HEK293 (cell line): ENCODE results near the gene TMEM191C.

Source experiments
- CTCF ChIA-PET: fragments of 350-600 bp; formaldehyde crosslinking; extraction: SDS; loops from one replicate; lab custom pipeline; 2021; ENCODE audit warnings: antibody characterized with exemption; lab: Yijun Ruan, JAX
- POLR2A ChIA-PET: fragments of 300-600 bp; formaldehyde crosslinking; extraction: SDS; loops from one replicate; lab custom pipeline; 2020; ENCODE audit warnings: antibody characterized with exemption, inconsistent platforms; lab: Yijun Ruan, JAX
- H3K27ac ChIP-seq: fragments of 200-500 bp; sonication (Bioruptor generic); 2 replicates; pipeline ENCODE4 v1.5.1; 2014; ENCODE audit warnings: low read depth, low read length, control low read depth, inconsistent platforms; ENCODE audit errors: extremely low read depth
- H3K36me3 ChIP-seq, 2 experiments: fragments of 200-500 bp in 1 of 2; sonication (Bioruptor generic) in 1 of 2; 1 replicate in 1 of 2; 2 replicates in 1 of 2; pipeline ENCODE4 v1.5.1; 2014 to 2017; ENCODE audit warnings: inconsistent platforms in 2 of 2, low read length in 2 of 2; ENCODE audit not compliant: control insufficient read depth in 2 of 2, insufficient read depth in 1 of 2
- H3K4me1 ChIP-seq: fragments of 200-500 bp; sonication (Bioruptor generic); 2 replicates; pipeline ENCODE4 v1.5.1; 2014; ENCODE audit warnings: mild to moderate bottlenecking, low read length, inconsistent platforms; ENCODE audit not compliant: control insufficient read depth, insufficient read depth
- H3K4me3 ChIP-seq: 2 replicates; pipeline ENCODE4 v1.5.1; 2011; ENCODE audit warnings: low read depth, mild to moderate bottlenecking, control low read depth, low read length, moderate library complexity
- H3K9me3 ChIP-seq: fragments of 200-500 bp; sonication (Bioruptor generic); 2 replicates; pipeline ENCODE4 v1.5.1; 2014; ENCODE audit warnings: low read depth, low read length, inconsistent platforms; ENCODE audit not compliant: control insufficient read depth, insufficient read depth
- HOXC10 ChIP-seq: sonication (generic); formaldehyde crosslinking; IDR thresholded peaks from 2 replicates; pipeline ENCODE4 v1.8.1; 2023; ENCODE audit warnings: mild to moderate bottlenecking, missing genetic modification reagents
- KLF8 ChIP-seq: fragments of 450-650 bp; formaldehyde crosslinking; IDR thresholded peaks from 2 replicates; pipeline ENCODE4 v1.5.1; 2016; ENCODE audit warnings: missing biosample characterization, missing genetic modification characterization
- OVOL3 ChIP-seq: fragments of 450-650 bp; formaldehyde crosslinking; IDR thresholded peaks from 2 replicates; pipeline ENCODE4 v1.5.1; 2016; ENCODE audit warnings: missing biosample characterization, missing genetic modification characterization
- YY2 ChIP-seq: fragments of 450-650 bp; formaldehyde crosslinking; IDR thresholded peaks from 2 replicates; pipeline ENCODE4 v1.5.1; 2016; ENCODE audit warnings: missing biosample characterization, missing genetic modification characterization
- ZNF146 ChIP-seq: fragments of 450-650 bp; formaldehyde crosslinking; IDR thresholded peaks from 2 replicates; pipeline ENCODE4 v1.5.1; 2016; ENCODE audit warnings: missing biosample characterization, missing genetic modification characterization
- ZNF202 ChIP-seq: fragments of 450-650 bp; formaldehyde crosslinking; IDR thresholded peaks from 2 replicates; pipeline ENCODE4 v1.5.1; 2016; ENCODE audit warnings: missing biosample characterization, missing genetic modification characterization, borderline replicate concordance
- ZNF239 ChIP-seq: fragments of 450-650 bp; formaldehyde crosslinking; IDR thresholded peaks from 2 replicates; pipeline ENCODE4 v1.5.1; 2016; ENCODE audit warnings: missing biosample characterization, missing genetic modification characterization
- ZNF274 ChIP-seq, 2 experiments: fragments of 200-500 bp in 1 of 2; fragments of 450-650 bp in 1 of 2; sonication (Bioruptor generic) in 1 of 2; formaldehyde crosslinking in 1 of 2; IDR thresholded peaks; 2 replicates each; pipeline versions ENCODE4 v1.5.1 to v1.6.1; 2014 to 2016; ENCODE audit warnings: borderline replicate concordance in 1 of 2, inconsistent platforms in 1 of 2, low read length in 1 of 2, missing biosample characterization in 1 of 2, missing genetic modification characterization in 1 of 2
- ZNF404 ChIP-seq: fragments of 450-650 bp; formaldehyde crosslinking; IDR thresholded peaks from 2 replicates; pipeline ENCODE4 v1.5.1; 2017; ENCODE audit warnings: missing biosample characterization, missing genetic modification characterization
- ZNF416 ChIP-seq: fragments of 450-650 bp; formaldehyde crosslinking; IDR thresholded peaks from 2 replicates; pipeline ENCODE4 v1.5.1; 2016; ENCODE audit warnings: missing biosample characterization, missing genetic modification characterization
- ZNF426 ChIP-seq: fragments of 450-650 bp; formaldehyde crosslinking; IDR thresholded peaks from 2 replicates; pipeline ENCODE4 v1.5.1; 2017; ENCODE audit warnings: missing biosample characterization, missing genetic modification characterization, mild to moderate bottlenecking, inconsistent platforms, moderate library complexity
- ZNF529 ChIP-seq: fragments of 450-650 bp; formaldehyde crosslinking; IDR thresholded peaks from 2 replicates; pipeline ENCODE4 v1.5.1; 2017; ENCODE audit warnings: missing genetic modification characterization, missing biosample characterization; ENCODE audit not compliant: insufficient replicate concordance
- ZNF585B ChIP-seq: fragments of 450-650 bp; formaldehyde crosslinking; IDR thresholded peaks from 2 replicates; pipeline ENCODE4 v1.5.1; 2016; ENCODE audit warnings: missing biosample characterization, missing genetic modification characterization
- ZNF664 ChIP-seq: fragments of 450-650 bp; formaldehyde crosslinking; IDR thresholded peaks from 2 replicates; pipeline ENCODE4 v1.5.1; 2016; ENCODE audit warnings: missing biosample characterization, missing genetic modification characterization
- ZSCAN16 ChIP-seq: fragments of 450-650 bp; formaldehyde crosslinking; IDR thresholded peaks from 2 replicates; pipeline ENCODE4 v1.5.1; 2016; ENCODE audit warnings: missing biosample characterization, missing genetic modification characterization
- TF ChIP-seq, protein P1 (sequence below): fragments of 450-650 bp; formaldehyde crosslinking; IDR thresholded peaks from 2 replicates; pipeline ENCODE4 v1.5.1; 2016; ENCODE audit warnings: missing biosample characterization, missing genetic modification characterization
- TF ChIP-seq, protein P2 (sequence below): fragments of 450-650 bp; formaldehyde crosslinking; IDR thresholded peaks from 2 replicates; pipeline ENCODE4 v1.5.1; 2016; ENCODE audit warnings: missing biosample characterization, missing genetic modification characterization
- TF ChIP-seq, protein P3 (sequence below): fragments of 450-650 bp; formaldehyde crosslinking; IDR thresholded peaks from 2 replicates; pipeline ENCODE4 v1.5.1; 2016; ENCODE audit warnings: missing biosample characterization, missing genetic modification characterization
- TF ChIP-seq, protein P4 (sequence below): fragments of 450-650 bp; formaldehyde crosslinking; IDR thresholded peaks from 2 replicates; pipeline ENCODE4 v1.5.1; 2017; ENCODE audit warnings: missing biosample characterization, missing genetic modification characterization
- TF ChIP-seq, protein P5 (sequence below): fragments of 450-650 bp; formaldehyde crosslinking; IDR thresholded peaks from 2 replicates; pipeline ENCODE4 v1.5.1; 2016; ENCODE audit warnings: missing biosample characterization, missing genetic modification characterization, borderline replicate concordance

Gene TMEM191C

DNA sequence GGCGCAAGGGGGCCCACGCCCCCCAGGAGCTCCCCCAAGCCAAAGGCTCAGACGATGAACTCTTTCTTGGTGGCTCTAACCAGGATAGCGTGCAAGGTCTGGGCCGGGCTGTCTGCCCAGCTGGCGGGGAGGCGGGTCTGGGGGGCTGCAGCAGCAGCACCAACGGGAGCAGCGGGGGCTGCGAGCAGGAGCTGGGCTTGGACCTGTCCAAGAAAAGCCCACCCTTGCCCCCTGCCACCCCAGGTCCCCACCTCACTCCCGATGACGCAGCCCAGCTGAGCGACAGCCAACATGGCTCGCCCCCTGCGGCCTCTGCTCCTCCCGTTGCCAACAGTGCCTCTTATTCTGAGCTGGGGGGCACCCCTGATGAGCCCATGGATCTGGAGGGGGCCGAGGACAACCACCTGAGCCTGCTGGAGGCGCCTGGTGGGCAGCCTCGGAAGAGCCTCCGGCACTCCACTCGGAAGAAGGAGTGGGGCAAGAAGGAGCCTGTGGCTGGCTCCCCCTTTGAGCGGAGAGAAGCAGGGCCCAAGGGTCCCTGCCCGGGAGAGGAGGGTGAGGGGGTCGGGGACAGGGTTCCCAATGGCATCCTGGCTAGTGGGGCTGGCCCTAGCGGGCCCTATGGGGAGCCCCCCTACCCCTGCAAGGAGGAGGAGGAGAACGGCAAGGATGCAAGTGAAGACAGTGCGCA is 21.6 kb upstream of the TMEM191C start (continued):
- no peak for TF ChIP-seq YY2 (tag by site-specific recombination)

DNA sequence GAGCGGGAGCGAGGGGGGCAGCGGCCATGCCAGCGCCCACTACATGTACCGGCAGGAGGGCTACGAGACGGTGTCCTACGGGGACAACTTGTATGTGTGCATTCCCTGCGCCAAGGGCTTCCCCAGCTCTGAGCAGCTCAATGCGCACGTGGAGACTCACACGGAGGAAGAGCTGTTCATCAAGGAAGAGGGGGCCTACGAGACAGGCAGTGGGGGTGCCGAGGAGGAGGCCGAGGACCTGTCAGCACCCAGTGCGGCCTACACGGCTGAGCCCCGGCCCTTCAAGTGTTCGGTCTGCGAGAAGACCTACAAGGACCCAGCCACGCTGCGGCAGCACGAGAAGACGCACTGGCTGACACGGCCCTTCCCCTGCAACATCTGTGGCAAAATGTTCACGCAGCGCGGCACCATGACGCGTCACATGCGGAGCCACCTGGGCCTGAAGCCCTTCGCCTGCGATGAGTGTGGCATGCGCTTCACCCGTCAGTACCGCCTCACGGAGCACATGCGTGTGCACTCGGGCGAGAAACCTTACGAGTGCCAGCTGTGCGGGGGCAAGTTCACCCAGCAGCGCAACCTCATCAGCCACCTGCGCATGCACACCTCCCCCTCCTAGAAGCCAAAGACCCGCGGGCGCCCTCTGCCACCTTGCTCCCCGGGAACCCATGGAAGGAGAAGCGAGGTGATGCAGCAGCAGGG is 20.9 kb upstream of the TMEM191C start:
- no peak for TF ChIP-seq ZNF239 (tag by site-specific recombination)
- TF ChIP-seq ZNF664 (tag by site-specific recombination), result no peak
- no peak for TF ChIP-seq ZNF585B
- no peak for TF ChIP-seq ZNF274 (IDR thresholded peaks at IDR 0.05; ENCODE audit: low read length)
- no peak for TF ChIP-seq ZNF274 (tag by site-specific recombination; IDR thresholded peaks at IDR 0.05; ENCODE audit: borderline replicate concordance)
- no peak for TF ChIP-seq ZNF529 (tag by site-specific recombination)
- H3K4me3 ChIP-seq, result no peak overlapping the region
- no peaks in the 10 kb centered on the region for H3K9me3 ChIP-seq
- peaks cover 0 to 47% of the 10 kb centered on the region in 2 experiments; a peak in 1 of 3 replicates for H3K36me3 ChIP-seq
- ChIA-PET POLR2A (no interaction called here), CTCF (interaction anchor here (0.6 kb wide), 1 partner anchor 171 kb away, joined by 3 read pairs; no protein-coding TSS in a partner anchor)
- no peak overlapping the region for H3K27ac ChIP-seq
- H3K4me1 ChIP-seq, result no peaks in the 10 kb centered on the region; the same call in 1 of the 2 replicates

DNA sequence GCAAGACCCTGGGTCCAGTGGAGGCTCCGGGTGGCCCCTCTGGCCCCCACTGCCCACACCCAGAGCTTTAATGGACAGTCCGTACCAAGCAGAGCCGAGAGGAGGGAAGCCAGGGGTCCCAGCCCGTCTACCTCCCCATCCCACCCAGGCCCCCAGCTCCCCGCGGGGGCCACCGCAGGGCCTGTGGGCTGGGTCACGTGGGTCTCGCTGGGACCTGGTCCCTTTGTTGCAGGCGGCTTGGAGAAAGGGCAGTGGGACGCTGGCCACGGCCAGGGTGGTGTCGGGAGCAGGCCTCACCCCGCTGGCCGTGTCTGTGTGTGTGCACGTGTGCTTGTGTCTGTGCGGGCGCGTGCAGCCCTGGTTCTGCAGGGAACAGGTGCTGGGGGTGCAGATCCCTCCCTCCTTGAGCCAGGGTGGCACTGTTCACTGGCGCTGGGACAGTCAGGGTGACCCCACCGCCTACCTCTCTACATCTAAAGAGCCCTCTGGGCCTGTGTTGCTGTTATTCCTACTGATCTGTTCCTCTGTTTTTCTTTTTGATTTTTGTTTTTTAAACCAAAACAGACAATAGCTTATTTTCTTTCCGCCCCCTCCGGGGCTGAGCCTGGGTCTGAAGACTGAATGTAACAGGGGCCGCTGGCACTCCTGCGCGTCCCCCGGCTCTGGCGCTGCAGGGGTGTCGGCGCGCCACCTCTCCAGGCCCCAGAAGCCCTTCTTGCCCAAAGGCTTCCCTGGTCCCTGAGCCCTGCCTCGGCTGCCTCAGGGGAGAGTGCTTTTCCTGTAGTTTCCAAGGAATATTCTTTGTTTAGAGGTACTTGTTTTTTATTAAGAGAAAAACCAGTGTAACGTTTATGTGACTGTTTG is 20.1 kb upstream of the TMEM191C start:
- ChIA-PET POLR2A (no interaction called here), CTCF (interaction anchor here (1.0 kb wide), 1 partner anchor 491 kb away, joined by 4 read pairs; no protein-coding TSS in a partner anchor)
- H3K36me3 ChIP-seq, result peaks cover 0 to 47% of the 10 kb centered on the region in 2 experiments; a peak in 1 of 3 replicates
- H3K4me3 ChIP-seq, result no peak overlapping the region
- H3K4me1 ChIP-seq, result no peaks in the 10 kb centered on the region; the same call in 1 of the 2 replicates
- H3K27ac ChIP-seq, result no peak overlapping the region
- H3K9me3 ChIP-seq, result no peaks in the 10 kb centered on the region
- TF ChIP-seq, protein P1, sequence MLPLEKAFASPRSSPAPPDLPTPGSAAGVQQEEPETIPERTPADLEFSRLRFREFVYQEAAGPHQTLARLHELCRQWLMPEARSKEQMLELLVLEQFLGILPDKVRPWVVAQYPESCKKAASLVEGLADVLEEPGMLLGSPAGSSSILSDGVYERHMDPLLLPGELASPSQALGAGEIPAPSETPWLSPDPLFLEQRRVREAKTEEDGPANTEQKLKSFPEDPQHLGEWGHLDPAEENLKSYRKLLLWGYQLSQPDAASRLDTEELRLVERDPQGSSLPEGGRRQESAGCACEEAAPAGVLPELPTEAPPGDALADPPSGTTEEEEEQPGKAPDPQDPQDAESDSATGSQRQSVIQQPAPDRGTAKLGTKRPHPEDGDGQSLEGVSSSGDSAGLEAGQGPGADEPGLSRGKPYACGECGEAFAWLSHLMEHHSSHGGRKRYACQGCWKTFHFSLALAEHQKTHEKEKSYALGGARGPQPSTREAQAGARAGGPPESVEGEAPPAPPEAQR (tag by site-specific recombination), result no peak
- TF ChIP-seq, protein P2, sequence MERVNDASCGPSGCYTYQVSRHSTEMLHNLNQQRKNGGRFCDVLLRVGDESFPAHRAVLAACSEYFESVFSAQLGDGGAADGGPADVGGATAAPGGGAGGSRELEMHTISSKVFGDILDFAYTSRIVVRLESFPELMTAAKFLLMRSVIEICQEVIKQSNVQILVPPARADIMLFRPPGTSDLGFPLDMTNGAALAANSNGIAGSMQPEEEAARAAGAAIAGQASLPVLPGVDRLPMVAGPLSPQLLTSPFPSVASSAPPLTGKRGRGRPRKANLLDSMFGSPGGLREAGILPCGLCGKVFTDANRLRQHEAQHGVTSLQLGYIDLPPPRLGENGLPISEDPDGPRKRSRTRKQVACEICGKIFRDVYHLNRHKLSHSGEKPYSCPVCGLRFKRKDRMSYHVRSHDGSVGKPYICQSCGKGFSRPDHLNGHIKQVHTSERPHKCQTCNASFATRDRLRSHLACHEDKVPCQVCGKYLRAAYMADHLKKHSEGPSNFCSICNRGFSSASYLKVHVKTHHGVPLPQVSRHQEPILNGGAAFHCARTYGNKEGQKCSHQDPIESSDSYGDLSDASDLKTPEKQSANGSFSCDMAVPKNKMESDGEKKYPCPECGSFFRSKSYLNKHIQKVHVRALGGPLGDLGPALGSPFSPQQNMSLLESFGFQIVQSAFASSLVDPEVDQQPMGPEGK (tag by site-specific recombination), result no peak
- TF ChIP-seq, protein P3, sequence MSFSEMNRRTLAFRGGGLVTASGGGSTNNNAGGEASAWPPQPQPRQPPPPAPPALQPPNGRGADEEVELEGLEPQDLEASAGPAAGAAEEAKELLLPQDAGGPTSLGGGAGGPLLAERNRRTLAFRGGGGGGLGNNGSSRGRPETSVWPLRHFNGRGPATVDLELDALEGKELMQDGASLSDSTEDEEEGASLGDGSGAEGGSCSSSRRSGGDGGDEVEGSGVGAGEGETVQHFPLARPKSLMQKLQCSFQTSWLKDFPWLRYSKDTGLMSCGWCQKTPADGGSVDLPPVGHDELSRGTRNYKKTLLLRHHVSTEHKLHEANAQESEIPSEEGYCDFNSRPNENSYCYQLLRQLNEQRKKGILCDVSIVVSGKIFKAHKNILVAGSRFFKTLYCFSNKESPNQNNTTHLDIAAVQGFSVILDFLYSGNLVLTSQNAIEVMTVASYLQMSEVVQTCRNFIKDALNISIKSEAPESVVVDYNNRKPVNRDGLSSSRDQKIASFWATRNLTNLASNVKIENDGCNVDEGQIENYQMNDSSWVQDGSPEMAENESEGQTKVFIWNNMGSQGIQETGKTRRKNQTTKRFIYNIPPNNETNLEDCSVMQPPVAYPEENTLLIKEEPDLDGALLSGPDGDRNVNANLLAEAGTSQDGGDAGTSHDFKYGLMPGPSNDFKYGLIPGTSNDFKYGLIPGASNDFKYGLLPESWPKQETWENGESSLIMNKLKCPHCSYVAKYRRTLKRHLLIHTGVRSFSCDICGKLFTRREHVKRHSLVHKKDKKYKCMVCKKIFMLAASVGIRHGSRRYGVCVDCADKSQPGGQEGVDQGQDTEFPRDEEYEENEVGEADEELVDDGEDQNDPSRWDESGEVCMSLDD, result no peak
- TF ChIP-seq, protein P4, sequence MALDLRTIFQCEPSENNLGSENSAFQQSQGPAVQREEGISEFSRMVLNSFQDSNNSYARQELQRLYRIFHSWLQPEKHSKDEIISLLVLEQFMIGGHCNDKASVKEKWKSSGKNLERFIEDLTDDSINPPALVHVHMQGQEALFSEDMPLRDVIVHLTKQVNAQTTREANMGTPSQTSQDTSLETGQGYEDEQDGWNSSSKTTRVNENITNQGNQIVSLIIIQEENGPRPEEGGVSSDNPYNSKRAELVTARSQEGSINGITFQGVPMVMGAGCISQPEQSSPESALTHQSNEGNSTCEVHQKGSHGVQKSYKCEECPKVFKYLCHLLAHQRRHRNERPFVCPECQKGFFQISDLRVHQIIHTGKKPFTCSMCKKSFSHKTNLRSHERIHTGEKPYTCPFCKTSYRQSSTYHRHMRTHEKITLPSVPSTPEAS (tag by site-specific recombination), result no peak
- TF ChIP-seq ZNF404 (tag by site-specific recombination) (no peak), HOXC10 (CRISPR knock-in tag) (no peak), ZNF202 (tag by site-specific recombination) (no peak), ZNF416 (tag by site-specific recombination) (no peak), ZSCAN16 (tag by site-specific recombination) (no peak), OVOL3 (tag by site-specific recombination) (no peak), ZNF426 (tag by site-specific recombination) (no peak), ZNF146 (no peak), KLF8 (tag by site-specific recombination) (no peak)
- TF ChIP-seq, protein P5, sequence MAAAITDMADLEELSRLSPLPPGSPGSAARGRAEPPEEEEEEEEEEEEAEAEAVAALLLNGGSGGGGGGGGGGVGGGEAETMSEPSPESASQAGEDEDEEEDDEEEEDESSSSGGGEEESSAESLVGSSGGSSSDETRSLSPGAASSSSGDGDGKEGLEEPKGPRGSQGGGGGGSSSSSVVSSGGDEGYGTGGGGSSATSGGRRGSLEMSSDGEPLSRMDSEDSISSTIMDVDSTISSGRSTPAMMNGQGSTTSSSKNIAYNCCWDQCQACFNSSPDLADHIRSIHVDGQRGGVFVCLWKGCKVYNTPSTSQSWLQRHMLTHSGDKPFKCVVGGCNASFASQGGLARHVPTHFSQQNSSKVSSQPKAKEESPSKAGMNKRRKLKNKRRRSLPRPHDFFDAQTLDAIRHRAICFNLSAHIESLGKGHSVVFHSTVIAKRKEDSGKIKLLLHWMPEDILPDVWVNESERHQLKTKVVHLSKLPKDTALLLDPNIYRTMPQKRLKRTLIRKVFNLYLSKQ, result no peak
